GM12801 (cell line): Measurements from ENCODE around the gene ZNF350.

Experiments
- TF ChIP-seq, protein P1 (sequence below): IDR thresholded peaks from one replicate; pipeline ENCODE4 v1.5.1; 2011; ENCODE audit warnings: control low read depth; ENCODE audit not compliant: insufficient read length; ENCODE audit errors: extremely low read depth

ZNF350 gene

DNA sequence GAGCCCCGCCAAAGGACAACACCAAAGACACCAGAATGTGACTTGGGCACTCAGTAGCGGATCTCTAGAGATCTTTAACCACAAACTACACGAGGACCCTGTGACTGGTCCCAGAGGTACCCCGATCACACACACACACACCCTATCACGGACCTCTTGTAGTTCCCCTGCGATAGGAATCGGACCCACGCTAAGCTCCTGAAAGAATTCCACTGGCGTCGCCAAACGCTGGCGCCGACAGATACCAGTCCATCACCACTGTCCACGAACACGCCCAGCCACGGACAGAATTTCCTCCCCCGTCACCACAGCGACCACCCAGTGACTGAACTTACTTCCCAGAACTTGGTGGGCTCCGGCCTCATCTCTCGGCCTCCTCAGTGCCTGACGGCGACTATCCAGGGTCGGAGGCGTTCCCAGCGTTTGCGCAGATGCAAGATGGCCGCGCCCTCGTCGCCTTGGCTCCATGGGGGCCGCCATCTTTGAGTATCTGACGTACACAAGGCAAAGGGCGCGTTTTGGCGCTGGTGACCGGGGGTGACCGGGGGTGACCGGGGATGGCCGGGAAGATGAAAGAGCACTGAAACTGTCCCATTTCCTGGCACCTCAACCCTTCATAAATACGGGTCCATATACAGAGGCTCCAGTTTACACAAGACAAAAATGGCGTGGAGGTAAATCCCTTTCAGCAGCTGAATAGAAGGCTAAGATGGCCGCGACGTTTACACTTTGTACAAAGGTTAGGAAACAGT is 21.3 kb upstream of the ZNF350 start, which contains the start of gene ZNF615:
TSS of gene ZNF615 (minus strand) at position 406 of the 752 bp plus-strand sequence. CDS start 4,500 bp downstream, outside the sequence.
- TF ChIP-seq, protein P1, sequence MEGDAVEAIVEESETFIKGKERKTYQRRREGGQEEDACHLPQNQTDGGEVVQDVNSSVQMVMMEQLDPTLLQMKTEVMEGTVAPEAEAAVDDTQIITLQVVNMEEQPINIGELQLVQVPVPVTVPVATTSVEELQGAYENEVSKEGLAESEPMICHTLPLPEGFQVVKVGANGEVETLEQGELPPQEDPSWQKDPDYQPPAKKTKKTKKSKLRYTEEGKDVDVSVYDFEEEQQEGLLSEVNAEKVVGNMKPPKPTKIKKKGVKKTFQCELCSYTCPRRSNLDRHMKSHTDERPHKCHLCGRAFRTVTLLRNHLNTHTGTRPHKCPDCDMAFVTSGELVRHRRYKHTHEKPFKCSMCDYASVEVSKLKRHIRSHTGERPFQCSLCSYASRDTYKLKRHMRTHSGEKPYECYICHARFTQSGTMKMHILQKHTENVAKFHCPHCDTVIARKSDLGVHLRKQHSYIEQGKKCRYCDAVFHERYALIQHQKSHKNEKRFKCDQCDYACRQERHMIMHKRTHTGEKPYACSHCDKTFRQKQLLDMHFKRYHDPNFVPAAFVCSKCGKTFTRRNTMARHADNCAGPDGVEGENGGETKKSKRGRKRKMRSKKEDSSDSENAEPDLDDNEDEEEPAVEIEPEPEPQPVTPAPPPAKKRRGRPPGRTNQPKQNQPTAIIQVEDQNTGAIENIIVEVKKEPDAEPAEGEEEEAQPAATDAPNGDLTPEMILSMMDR: no peak

DNA sequence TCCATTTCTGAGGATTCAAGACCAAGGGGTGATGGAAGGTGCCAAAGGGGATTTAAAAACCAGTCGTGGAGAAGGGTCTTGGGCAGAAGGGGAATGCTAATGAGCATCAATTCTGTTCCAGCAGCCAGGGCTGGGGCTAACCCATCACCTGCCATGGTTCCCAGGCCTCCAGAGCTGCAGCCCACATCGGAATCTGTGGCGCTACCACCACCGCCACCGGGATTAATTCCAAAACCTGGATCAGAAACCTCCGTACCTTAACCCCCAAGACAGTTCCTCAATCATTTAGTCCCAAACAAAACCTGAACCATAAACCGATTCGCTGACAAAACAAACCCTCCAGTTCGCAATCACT is 20.8 kb upstream of the ZNF350 start:
- TF ChIP-seq, protein P1: no peak

DNA sequence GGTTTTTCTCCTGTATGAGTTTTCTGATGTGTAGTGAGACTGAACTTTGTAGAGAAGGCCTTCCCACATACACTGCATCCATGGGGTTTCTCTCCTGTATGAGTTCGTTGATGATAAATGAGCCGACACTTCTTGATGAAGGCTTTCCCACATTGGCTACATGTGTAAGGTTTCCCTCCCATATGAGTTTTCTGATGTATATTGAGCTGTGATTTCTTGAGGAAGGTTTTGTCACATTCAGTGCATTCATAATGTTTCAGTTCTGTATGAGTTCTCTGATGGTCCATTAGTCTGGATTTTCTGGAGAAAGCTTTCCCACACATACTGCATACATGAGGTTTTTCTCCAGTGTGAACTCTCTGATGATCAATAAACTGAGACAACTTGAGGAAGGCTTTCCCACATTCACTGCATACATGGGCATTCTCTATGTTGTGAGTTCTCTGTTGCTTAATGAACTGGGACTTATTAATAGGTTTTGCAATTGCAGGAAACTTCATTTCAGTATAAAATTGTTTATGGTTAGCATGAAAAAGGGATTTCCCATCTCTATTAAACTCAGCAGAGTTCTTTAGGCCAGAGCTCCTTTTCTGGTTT is 7.5 kb upstream of the ZNF350 start:
- TF ChIP-seq, protein P1: no peak

DNA sequence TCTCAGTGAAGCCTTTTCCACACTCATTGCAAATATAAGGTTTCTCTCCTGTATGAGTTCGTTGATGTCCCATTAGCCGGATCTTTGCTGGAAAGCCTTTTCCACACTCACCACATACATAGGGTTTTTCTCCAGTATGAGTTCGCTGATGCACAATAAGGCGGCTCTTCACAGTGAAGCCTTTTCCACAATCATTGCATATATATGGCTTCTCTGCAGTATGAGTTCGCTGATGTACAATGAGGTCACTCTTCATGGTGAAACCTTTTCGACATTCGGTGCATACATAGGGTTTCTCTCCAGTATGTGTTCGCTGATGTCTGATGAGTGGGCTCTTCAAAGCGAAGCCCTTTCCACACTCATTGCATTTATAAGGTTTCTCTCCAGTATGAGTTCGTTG is 6.8 kb upstream of the ZNF350 start:
- TF ChIP-seq, protein P1: no peak

DNA sequence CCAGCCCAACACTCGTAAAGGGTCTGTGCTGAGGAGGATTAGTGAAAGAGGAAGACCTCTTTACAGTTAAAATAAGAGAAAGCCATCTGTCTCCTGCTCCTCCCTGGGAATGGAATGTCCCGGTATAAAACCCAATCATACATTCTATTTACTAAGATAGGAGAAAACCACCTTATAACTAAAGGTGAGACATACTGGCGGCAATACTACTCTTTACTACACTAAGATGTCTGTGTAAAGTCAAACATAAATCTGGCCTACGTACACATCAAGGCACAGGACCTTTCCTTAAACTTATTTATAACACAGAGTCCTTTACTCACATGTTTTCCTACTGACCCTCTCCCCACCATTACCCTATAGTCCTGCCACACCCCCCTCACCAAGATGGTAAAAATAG is 3.3 kb downstream of the ZNF350 start:
- TF ChIP-seq, protein P1: no peak

DNA sequence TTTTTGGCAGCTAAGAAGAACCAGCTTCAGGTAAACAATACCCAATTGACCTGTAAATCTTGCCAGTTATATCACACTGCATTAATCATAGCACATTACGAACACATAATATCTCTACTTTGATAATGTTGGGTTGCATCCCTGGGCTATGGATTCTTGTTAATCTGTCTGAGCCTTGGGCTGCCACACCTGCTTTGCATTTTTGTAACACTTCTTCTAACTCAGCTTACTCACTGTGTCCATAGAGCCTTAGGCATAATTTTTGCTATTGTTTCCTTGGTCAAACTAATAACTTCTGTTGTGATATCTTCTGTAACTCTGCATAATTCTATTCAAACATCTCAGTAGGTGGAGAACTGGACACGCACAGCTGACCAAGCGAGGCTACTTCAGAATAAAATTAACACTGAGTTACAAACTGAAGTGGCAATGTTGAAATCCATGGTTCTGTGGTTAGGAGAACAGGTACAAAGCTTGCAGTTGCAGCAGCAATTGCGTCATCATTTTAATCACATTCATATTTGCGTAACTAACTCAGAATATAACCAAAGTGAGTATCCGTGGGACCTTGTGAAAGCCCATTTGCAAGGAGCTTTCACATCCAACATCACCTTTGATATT is 6.4 kb downstream of the ZNF350 start:
- TF ChIP-seq, protein P1: no peak

DNA sequence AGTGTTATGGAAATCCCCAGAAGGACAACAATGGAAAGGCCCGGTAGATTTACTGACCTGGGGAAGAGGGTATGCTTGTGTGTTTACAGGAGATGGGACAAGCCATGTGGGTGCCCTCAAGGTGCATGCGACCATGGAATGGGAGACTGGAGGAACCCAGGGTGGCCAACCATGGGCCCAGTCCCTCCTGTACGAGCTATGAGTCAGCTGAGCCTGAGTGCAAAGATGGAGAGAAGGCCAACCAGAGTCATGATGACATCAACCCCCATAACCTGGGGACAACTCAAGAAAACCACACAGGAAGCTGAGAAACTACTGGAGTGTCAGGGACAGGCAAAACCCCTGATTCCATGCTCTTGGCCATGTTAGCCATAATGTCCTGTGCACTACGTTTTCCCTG is 7.8 kb downstream of the ZNF350 start:
- TF ChIP-seq, protein P1: no peak
